Hepatocyte (in vitro differentiated cells): ENCODE measurements around the gene STKLD1. TPM values are rescaled to one million over a fixed set of nuclear protein-coding genes. Genes with fewer than 3 reads are reported as not detected.
A peak's percentile ranks its signal among the peaks of the same experiment; 100 is the strongest.
"Not testable (repeated sequence)": the region's sequence is repeated elsewhere in the genome, so short reads cannot be mapped to it uniquely, and the experiment has no call there.

Source experiments
- DNase-seq: peaks from one replicate; pipeline ENCODE4 v3.0.0-alpha.2; 2016; ENCODE audit warnings: low spot score
- H2AFZ ChIP-seq: fragments of 200-600 bp; sonication (generic); 2 replicates; pipeline ENCODE4 v1.6.0; 2016; ENCODE audit warnings: antibody characterized with exemption, mild to moderate bottlenecking
- H3K27ac ChIP-seq: fragments of 200-600 bp; sonication (generic); 2 replicates; pipeline ENCODE4 v1.5.1; 2016; ENCODE audit warnings: mild to moderate bottlenecking
- H3K27me3 ChIP-seq: fragments of 200-600 bp; sonication (generic); 2 replicates; pipeline ENCODE4 v1.6.1; 2016
- H3K36me3 ChIP-seq: fragments of 200-600 bp; sonication (generic); replicated peaks from 2 replicates; pipeline ENCODE4 v1.5.1; 2016; ENCODE audit warnings: low read depth; ENCODE audit not compliant: insufficient read depth
- H3K4me1 ChIP-seq: fragments of 200-600 bp; sonication (generic); 2 replicates; pipeline ENCODE4 v1.5.1; 2016; ENCODE audit warnings: mild to moderate bottlenecking, moderate library complexity; ENCODE audit not compliant: insufficient read depth
- H3K4me2 ChIP-seq: fragments of 200-600 bp; sonication (generic); 2 replicates; pipeline ENCODE4 v1.6.0; 2016
- H3K4me3 ChIP-seq: fragments of 200-600 bp; sonication (generic); 2 replicates; pipeline ENCODE4 v1.5.1; 2016; ENCODE audit warnings: mild to moderate bottlenecking
- H3K79me2 ChIP-seq: fragments of 200-600 bp; sonication (generic); 2 replicates; pipeline ENCODE4 v1.6.0; 2017; ENCODE audit warnings: mild to moderate bottlenecking
- H3K9me2 ChIP-seq: fragments of 200-600 bp; sonication (generic); replicated peaks from 2 replicates; pipeline ENCODE4 v1.6.0; 2017; ENCODE audit warnings: mild to moderate bottlenecking; ENCODE audit not compliant: insufficient read depth
- H3K9me3 ChIP-seq: fragments of 200-600 bp; sonication (generic); 2 replicates; pipeline ENCODE4 v1.5.1; 2016; ENCODE audit warnings: low read depth, mild to moderate bottlenecking
- H4K20me1 ChIP-seq: fragments of 200-600 bp; sonication (generic); 2 replicates; pipeline ENCODE4 v1.6.0; 2016; ENCODE audit warnings: mild to moderate bottlenecking; ENCODE audit not compliant: insufficient read depth, poor library complexity, severe bottlenecking
- EZH2 ChIP-seq: fragments of 200-600 bp; sonication (generic); IDR thresholded peaks from 2 replicates; pipeline ENCODE4 v1.6.1; 2016; ENCODE audit warnings: antibody characterized with exemption, mild to moderate bottlenecking, borderline replicate concordance
- EZH2phosphoT487 ChIP-seq: fragments of 200-600 bp; sonication (generic); IDR thresholded peaks from one replicate; pipeline ENCODE4 v1.6.1; 2018; ENCODE audit warnings: antibody characterized with exemption, mild to moderate bottlenecking, low read depth, moderate library complexity; ENCODE audit not compliant: unreplicated experiment, severe bottlenecking
- WGBS: methylation state at CpG from one replicate; pipeline ENCODE4 v1.1.6; 2016; ENCODE audit warnings: low lambda C conversion rate; ENCODE audit errors: missing lambda C conversion rate; 5-methylcytosine and 5-hydroxymethylcytosine counted together
- polyA plus RNA-seq: library from polyadenylated mRNA; unstranded; fragments of >200 nt; fragmentation: Nextera tagmentation; extraction: Ambion mirVana; gene quantifications from 2 replicates; pipeline ENCODE4 v1.2.1, GENCODE V29; 2016
- total RNA-seq: library from RNA; depleted of rRNA; stranded (reverse); fragments of >200 nt; gene quantifications from 2 replicates; pipeline ENCODE4 v1.2.3, GENCODE V29; 2014
- TF ChIP-seq, protein P1 (sequence below): fragments of 200-600 bp; sonication (generic); IDR thresholded peaks from 2 replicates; pipeline ENCODE4 v1.5.1; 2016; ENCODE audit warnings: antibody characterized with exemption, mild to moderate bottlenecking; ENCODE audit not compliant: poor library complexity

The STKLD1 gene
- total and polyA plus RNA-seq, 2 experiments from 2014 or later: 0.10 to 2.5 TPM

DNA sequence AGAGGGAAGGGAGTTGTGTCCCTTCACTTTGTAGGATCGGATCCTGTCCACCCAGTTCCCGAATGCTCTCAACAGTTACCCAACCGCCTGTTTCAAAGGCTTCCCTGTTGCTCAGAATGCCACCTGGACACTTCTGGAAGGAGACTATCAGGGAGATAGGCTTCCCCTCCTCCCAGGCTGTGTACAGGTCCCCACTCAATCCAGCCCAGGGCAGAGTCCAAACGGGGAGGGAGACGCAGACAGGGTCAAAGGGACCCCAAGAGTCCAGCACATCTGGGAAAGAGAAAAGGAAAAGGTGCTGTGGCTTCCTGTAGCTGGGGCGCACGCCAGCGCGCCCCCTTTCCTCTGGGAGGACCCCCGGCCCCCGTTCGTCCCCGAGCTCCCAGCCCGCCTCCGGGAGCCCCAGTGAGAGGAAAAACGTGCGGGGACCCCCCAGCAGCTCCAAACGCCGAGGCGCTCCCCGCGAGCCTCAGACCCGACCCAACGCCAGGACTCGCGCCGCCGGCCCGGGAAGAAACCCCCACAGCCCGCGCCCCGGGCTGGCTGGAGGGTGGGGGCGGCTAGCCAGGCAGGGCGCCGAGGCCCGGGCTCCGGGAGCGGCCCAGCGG, 946 bp upstream of the STKLD1 start:
- Histone ChIP-seq H3K27ac (peak overlapping the region; percentile 99), H3K4me1 (peaks cover 26% of the 10 kb centered on the region), H3K9me3 (no peaks in the 10 kb centered on the region), H2AFZ (peak overlapping the region; percentile 18), H3K4me2 (peak overlapping the region; percentile 88), H3K79me2 (peaks cover 55% of the 10 kb centered on the region), H3K4me3 (peak overlapping the region; percentile 82), H4K20me1 (peaks cover 49% of the 10 kb centered on the region), H3K36me3 (no peaks in the 10 kb centered on the region), H3K27me3 (no peaks in the 10 kb centered on the region), H3K9me2 (no peaks in the 10 kb centered on the region)
- peak; percentile 82 for DNase-seq
- no peak for TF ChIP-seq EZH2
- TF ChIP-seq, protein P1, sequence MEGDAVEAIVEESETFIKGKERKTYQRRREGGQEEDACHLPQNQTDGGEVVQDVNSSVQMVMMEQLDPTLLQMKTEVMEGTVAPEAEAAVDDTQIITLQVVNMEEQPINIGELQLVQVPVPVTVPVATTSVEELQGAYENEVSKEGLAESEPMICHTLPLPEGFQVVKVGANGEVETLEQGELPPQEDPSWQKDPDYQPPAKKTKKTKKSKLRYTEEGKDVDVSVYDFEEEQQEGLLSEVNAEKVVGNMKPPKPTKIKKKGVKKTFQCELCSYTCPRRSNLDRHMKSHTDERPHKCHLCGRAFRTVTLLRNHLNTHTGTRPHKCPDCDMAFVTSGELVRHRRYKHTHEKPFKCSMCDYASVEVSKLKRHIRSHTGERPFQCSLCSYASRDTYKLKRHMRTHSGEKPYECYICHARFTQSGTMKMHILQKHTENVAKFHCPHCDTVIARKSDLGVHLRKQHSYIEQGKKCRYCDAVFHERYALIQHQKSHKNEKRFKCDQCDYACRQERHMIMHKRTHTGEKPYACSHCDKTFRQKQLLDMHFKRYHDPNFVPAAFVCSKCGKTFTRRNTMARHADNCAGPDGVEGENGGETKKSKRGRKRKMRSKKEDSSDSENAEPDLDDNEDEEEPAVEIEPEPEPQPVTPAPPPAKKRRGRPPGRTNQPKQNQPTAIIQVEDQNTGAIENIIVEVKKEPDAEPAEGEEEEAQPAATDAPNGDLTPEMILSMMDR: peak; percentile 39
- TF ChIP-seq EZH2phosphoT487: no peak
- WGBS: 2% methylated on average over 27 of the region's 39 CpGs

DNA sequence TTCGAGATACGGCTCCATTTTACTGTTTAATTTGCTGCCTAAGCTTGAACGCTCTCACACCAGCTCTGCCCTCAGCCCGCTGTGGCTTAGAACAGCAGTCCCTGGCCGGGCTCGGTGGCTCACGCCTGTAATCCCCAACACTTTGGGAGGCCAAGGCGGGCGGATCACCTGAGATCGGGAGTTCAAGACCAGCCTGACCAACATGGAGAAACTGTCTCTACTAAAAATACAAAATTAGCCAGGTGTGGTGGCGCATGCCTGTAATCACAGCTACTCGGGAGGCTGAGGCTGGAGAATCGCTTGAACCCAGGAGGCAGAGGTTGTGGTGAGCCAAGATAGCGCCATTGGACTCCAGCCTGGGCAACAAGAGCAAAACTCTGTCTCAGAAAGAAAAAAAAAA, 1.1 kb downstream of the STKLD1 start:
- 95% methylated on average over 14 of the region's 14 CpGs for WGBS
- Histone ChIP-seq H3K4me2 (peak overlapping the region; percentile 92), H3K4me1 (peaks cover 11% of the 10 kb centered on the region), H4K20me1 (peaks cover 28% of the 10 kb centered on the region), H3K79me2 (peaks cover 34% of the 10 kb centered on the region)
- not testable (repeated sequence) for H3K36me3 ChIP-seq, DNase-seq, H2AFZ ChIP-seq, H3K27me3 ChIP-seq, H3K27ac ChIP-seq, H3K9me2 ChIP-seq, H3K4me3 ChIP-seq, H3K9me3 ChIP-seq

DNA sequence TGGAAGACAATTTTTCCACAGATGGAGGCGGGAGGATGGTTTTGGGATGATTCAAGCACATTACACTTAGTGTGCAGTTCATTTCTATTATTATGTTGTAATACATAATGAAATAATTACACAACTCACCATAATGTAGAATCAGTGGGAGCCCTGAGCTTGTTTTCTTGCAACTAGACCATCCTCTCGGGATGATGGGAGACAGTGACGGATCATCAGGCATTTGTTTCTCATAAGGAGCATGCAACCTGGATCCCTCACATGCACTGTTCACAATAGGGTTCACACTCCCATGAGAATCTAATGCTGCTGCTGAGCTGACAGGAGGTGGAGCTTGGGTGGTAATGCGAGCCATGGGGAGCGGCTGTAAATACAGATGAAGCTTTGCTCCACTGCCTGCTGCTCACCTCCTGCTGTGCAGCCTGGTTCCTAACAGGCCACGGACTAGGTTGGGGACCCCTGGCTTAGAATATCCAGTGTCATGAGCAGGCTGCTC, 1.6 kb downstream of the STKLD1 start:
- Histone ChIP-seq H3K4me2 (no peak overlapping the region), H3K36me3 (no peaks in the 10 kb centered on the region), H3K27me3 (no peaks in the 10 kb centered on the region), H4K20me1 (peaks cover 23% of the 10 kb centered on the region), H3K79me2 (peaks cover 29% of the 10 kb centered on the region), H3K9me3 (no peaks in the 10 kb centered on the region), H3K9me2 (no peaks in the 10 kb centered on the region), H3K4me1 (peaks cover 8% of the 10 kb centered on the region), H2AFZ (no peak overlapping the region), H3K4me3 (no peak overlapping the region), H3K27ac (no peak overlapping the region)
- WGBS: 68% methylated on average over 6 of the region's 6 CpGs
- no peak for TF ChIP-seq EZH2
- TF ChIP-seq, protein P1: no peak
- DNase-seq: no peak

DNA sequence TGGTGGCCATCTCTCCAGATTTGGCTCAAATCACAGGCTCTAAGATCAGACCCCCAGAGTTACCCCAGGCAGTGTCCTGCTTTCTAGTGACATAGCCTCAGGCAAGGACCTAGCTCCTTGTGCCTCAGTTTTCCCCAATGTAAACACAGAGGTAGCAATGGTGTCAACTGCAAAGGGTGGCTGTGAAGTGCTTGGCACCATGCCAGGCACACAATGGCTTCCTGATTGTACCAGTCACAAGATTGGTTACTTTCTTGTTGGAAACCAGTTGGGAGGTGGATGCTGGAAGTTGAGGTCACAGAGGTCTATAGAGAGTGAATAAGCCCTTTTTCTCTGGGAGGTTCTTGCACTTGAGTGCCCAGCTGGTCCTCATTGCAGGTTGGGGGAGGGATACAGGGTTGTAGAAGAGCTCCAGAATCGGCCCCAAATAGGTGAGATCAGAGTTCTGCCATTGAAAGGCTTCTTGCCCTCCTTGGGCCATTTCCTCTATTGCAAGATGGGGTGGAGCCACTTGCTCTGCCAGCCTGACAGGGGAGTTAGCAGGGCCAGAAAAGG, 2.3 kb downstream of the STKLD1 start:
- H3K27me3 ChIP-seq: no peaks in the 10 kb centered on the region
- H3K27ac ChIP-seq: no peak overlapping the region
- H4K20me1 ChIP-seq: peaks cover 16% of the 10 kb centered on the region
- TF ChIP-seq EZH2phosphoT487 (no peak), EZH2 (no peak)
- TF ChIP-seq, protein P1: no peak
- no peaks in the 10 kb centered on the region for H3K9me2 ChIP-seq
- H3K4me3 ChIP-seq: no peak overlapping the region
- H3K79me2 ChIP-seq: peaks cover 22% of the 10 kb centered on the region
- no peak for DNase-seq
- H3K4me1 ChIP-seq: peaks cover 8% of the 10 kb centered on the region
- H3K36me3 ChIP-seq: no peaks in the 10 kb centered on the region
- no peak overlapping the region for H3K4me2 ChIP-seq
- H2AFZ ChIP-seq: no peak overlapping the region
- H3K9me3 ChIP-seq: no peaks in the 10 kb centered on the region
- 88% methylated on average over 1 of the region's 1 CpG for WGBS
